ENCODE results near the gene GATD1. TPM values are rescaled to one million over a fixed set of nuclear protein-coding genes. Genes with fewer than 3 reads are reported as not detected.

GATD1 gene
- total RNA-seq, 1 experiment from 2014 or later, result 83.3 TPM

GRCh38 chr11:776561-777287 is 563 bp downstream of the GATD1 start:
- Mint-ChIP-seq H3K27ac (ENCODE audit: unreplicated experiment) (peak overlapping the region; percentile 75), H3K36me3 (ENCODE audit: insufficient read depth, unreplicated experiment) (peaks cover 58% of the 10 kb centered on the region), H3K27me3 (ENCODE audit: unreplicated experiment) (no peaks in the 10 kb centered on the region), H3K4me3 (ENCODE audit: low read depth, unreplicated experiment) (peak overlapping the region; percentile 96), H3K9me3 (ENCODE audit: low read depth, unreplicated experiment) (no peaks in the 10 kb centered on the region), H3K4me1 (ENCODE audit: low read depth, unreplicated experiment) (peaks cover 13% of the 10 kb centered on the region)
- intact Hi-C loops (cut with micrococcal nuclease; ENCODE audit: unreplicated experiment), result no loop called here
- peak; percentile 50 for DNase-seq
- TF ChIP-seq, protein P1, sequence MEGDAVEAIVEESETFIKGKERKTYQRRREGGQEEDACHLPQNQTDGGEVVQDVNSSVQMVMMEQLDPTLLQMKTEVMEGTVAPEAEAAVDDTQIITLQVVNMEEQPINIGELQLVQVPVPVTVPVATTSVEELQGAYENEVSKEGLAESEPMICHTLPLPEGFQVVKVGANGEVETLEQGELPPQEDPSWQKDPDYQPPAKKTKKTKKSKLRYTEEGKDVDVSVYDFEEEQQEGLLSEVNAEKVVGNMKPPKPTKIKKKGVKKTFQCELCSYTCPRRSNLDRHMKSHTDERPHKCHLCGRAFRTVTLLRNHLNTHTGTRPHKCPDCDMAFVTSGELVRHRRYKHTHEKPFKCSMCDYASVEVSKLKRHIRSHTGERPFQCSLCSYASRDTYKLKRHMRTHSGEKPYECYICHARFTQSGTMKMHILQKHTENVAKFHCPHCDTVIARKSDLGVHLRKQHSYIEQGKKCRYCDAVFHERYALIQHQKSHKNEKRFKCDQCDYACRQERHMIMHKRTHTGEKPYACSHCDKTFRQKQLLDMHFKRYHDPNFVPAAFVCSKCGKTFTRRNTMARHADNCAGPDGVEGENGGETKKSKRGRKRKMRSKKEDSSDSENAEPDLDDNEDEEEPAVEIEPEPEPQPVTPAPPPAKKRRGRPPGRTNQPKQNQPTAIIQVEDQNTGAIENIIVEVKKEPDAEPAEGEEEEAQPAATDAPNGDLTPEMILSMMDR (IDR thresholded peaks at IDR 0.05; ENCODE audit: unreplicated experiment), result no peak
- CTCF ChIA-PET, result interaction anchor here (0.7 to 1.0 kb wide), 2 partner anchors 13 to 19 kb away, joined by 3 to 4 read pairs; partner anchors contain the start of gene CEND1
- BruUV-seq (replicated peaks), result no TSS peak

DNA sequence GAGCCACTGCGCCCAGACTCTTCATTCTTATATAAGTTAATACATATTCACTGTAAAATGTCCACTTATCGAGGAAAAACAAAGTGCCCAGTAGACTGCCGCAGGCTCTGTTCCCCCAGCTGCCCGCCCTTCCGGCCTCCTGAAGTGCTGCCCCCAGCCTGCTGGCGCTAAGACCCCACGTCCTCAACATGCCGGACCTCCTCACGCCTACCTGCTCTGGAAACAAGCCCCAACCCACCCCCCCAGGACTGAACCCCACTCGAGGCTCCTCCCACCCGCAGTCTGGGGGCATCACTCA is 1.1 kb downstream of the GATD1 start:
- TF ChIP-seq, protein P1 (IDR thresholded peaks at IDR 0.05; ENCODE audit: unreplicated experiment), result no peak
- DNase-seq, result no peak
- no peaks in the 10 kb centered on the region for H3K27me3 Mint-ChIP-seq (ENCODE audit: unreplicated experiment)
- H3K9me3 Mint-ChIP-seq (ENCODE audit: low read depth, unreplicated experiment), result no peaks in the 10 kb centered on the region
- no TSS peak for BruUV-seq (replicated peaks)
- peak overlapping the region; percentile 96 for H3K4me3 Mint-ChIP-seq (ENCODE audit: low read depth, unreplicated experiment)
- CTCF ChIA-PET, result interaction anchor here (1.0 kb wide), 1 partner anchor 19 kb away, joined by 4 read pairs; no protein-coding TSS in a partner anchor
- peak overlapping the region; percentile 75 for H3K27ac Mint-ChIP-seq (ENCODE audit: unreplicated experiment)
- intact Hi-C loops (cut with micrococcal nuclease; ENCODE audit: unreplicated experiment), result no loop called here
- peaks cover 13% of the 10 kb centered on the region for H3K4me1 Mint-ChIP-seq (ENCODE audit: low read depth, unreplicated experiment)
- H3K36me3 Mint-ChIP-seq (ENCODE audit: insufficient read depth, unreplicated experiment), result peaks cover 61% of the 10 kb centered on the region

DNA sequence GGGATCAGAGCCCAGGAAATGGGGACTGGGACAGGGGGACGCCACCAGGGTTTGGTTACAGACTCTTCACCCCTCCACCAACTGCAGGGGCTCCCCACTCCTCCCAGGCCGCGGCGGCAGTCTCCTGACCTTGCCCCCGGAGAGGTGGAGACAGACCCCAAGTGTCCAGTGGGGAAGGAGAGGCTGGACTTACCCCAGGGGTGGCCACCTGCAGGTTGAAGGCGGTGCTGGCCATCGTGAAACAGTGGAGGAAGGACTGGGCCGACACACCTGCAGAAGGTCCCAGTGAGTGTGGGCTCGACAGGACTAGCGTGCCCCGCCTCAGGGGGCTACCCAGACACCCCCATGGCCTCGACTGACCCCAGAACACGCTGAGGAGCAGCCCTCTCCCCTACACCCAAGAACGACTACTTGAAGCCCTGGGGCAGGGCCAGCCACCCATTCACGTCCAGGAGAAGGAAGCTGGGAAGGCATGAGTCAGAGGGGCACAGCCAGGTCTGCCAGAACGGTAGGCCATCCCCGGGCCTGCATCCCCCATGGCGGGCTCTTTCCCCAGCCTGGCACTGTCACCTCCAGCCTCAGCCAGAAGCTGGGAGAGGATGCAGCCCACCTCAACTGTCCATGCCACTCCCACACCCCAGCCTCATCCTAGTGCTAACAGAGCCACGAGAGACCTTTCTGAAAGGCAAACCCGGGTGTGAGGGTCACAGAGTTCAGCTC is 2.3 kb downstream of the GATD1 start:
- H3K27me3 Mint-ChIP-seq (ENCODE audit: unreplicated experiment), result no peaks in the 10 kb centered on the region
- peaks cover 65% of the 10 kb centered on the region for H3K36me3 Mint-ChIP-seq (ENCODE audit: insufficient read depth, unreplicated experiment)
- TF ChIP-seq, protein P1 (IDR thresholded peaks at IDR 0.05; ENCODE audit: unreplicated experiment), result no peak
- H3K27ac Mint-ChIP-seq (ENCODE audit: unreplicated experiment), result no peak overlapping the region
- no peaks in the 10 kb centered on the region for H3K9me3 Mint-ChIP-seq (ENCODE audit: low read depth, unreplicated experiment)
- intact Hi-C loops (cut with micrococcal nuclease; ENCODE audit: unreplicated experiment), result no loop called here
- peak; percentile 66 for DNase-seq
- H3K4me1 Mint-ChIP-seq (ENCODE audit: low read depth, unreplicated experiment), result peaks cover 13% of the 10 kb centered on the region
- no TSS peak for BruUV-seq (replicated peaks)
- CTCF ChIA-PET, result interaction anchor here (0.7 to 1.2 kb wide), 5 partner anchors 15 to 199 kb away, joined by 3 to 5 read pairs (median 5); partner anchors contain the start of genes CEND1 and PHRF1
- H3K4me3 Mint-ChIP-seq (ENCODE audit: low read depth, unreplicated experiment), result peak overlapping the region; percentile 96

DNA sequence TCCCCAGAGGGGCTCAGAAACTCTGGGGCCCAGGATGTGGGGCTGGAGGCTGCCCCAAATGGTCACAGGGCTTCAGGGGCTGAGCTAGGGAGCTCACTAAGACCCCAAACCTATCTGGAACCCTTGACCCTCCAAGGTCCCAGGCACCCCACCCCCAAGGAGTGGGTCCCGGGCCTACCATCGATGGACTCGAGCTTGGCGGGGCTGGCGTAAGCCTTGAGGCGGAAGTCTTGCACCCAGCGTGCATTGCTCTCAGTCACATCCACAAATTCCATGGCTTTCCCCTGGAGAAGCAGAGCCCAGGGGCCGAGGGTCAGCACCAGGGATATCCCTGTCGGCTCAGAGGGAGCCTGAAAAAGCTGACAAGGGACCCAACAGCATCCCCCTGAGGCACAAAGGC is 3.5 kb downstream of the GATD1 start:
- CTCF ChIA-PET, result no interaction called here
- Mint-ChIP-seq H3K4me1 (ENCODE audit: low read depth, unreplicated experiment) (peaks cover 13% of the 10 kb centered on the region), H3K4me3 (ENCODE audit: low read depth, unreplicated experiment) (no peak overlapping the region), H3K27ac (ENCODE audit: unreplicated experiment) (peak overlapping the region; percentile 60), H3K27me3 (ENCODE audit: unreplicated experiment) (no peaks in the 10 kb centered on the region), H3K9me3 (ENCODE audit: low read depth, unreplicated experiment) (no peaks in the 10 kb centered on the region), H3K36me3 (ENCODE audit: insufficient read depth, unreplicated experiment) (peaks cover 67% of the 10 kb centered on the region)
- no TSS peak for BruUV-seq (replicated peaks)
- intact Hi-C loops (cut with micrococcal nuclease; ENCODE audit: unreplicated experiment), result no loop called here
- TF ChIP-seq, protein P1 (IDR thresholded peaks at IDR 0.05; ENCODE audit: unreplicated experiment), result no peak
- no peak for DNase-seq

Data from Calu3 (cell line).